WI38 (cell line): Measurements from ENCODE around the gene ANKS1B.
"Not testable (repeated sequence)": the region's sequence is repeated elsewhere in the genome, so short reads cannot be mapped to it uniquely, and the experiment has no call there.

ENCODE experiments used
- H3K4me3 ChIP-seq: 2 replicates; pipeline ENCODE4 v1.5.1; 2011; ENCODE audit warnings: low read depth, mild to moderate bottlenecking, control low read depth, low read length
- CTCF ChIP-seq: IDR thresholded peaks from 2 replicates; pipeline ENCODE4 v1.5.1; 2012; ENCODE audit warnings: low read depth, mild to moderate bottlenecking, control low read depth, low read length

The ANKS1B gene

GRCh38 chr12:99984271-99985128, at the start of gene ANKS1B:
Gene ANKS1B, minus strand, starts transcription at chr12:99984936. Its CDS starts 699 bp downstream, at chr12:99984237.
- TF ChIP-seq CTCF = no peak
- H3K4me3 ChIP-seq = peak within 1 kb of the TSS; percentile 71

GRCh38 chr12:100031836-100032235, 47.1 kb upstream of the ANKS1B start:
- TF ChIP-seq CTCF = no peak
- no peak overlapping the region for H3K4me3 ChIP-seq

GRCh38 chr12:100027671-100028070, 42.9 kb upstream of the ANKS1B start:
- H3K4me3 ChIP-seq = no peak overlapping the region
- TF ChIP-seq CTCF = no peak

GRCh38 chr12:100026241-100026640, 41.5 kb upstream of the ANKS1B start:
- TF ChIP-seq CTCF = no peak
- H3K4me3 ChIP-seq = no peak overlapping the region

- no peak for TF ChIP-seq CTCF
- H3K4me3 ChIP-seq = no peak overlapping the region
Measured at GRCh38 chr12:100024974-100025555, 40.3 kb upstream of the ANKS1B start.

GRCh38 chr12:100020370-100020769, 35.6 kb upstream of the ANKS1B start:
- H3K4me3 ChIP-seq = no peak overlapping the region
- TF ChIP-seq CTCF = no peak

GRCh38 chr12:100017056-100017455, 32.3 kb upstream of the ANKS1B start:
- TF ChIP-seq CTCF = no peak
- H3K4me3 ChIP-seq = no peak overlapping the region

- H3K4me3 ChIP-seq = not testable (repeated sequence)
Measured at GRCh38 chr12:100016304-100016703, 31.6 kb upstream of the ANKS1B start.

- H3K4me3 ChIP-seq = not testable (repeated sequence)
Measured at GRCh38 chr12:100005846-100006245, 21.1 kb upstream of the ANKS1B start.
